Fibroblast of skin of left quadriceps (primary cell): ENCODE results near the gene PCGF1.
"Not testable (repeated sequence)": the region's sequence is repeated elsewhere in the genome, so short reads cannot be mapped to it uniquely, and the experiment has no call there.

Source experiments
- DNase-seq, 2 experiments: peaks; one replicate each; pipeline ENCODE4 v3.0.0-alpha.2; 2013; ENCODE audit warnings: low read depth in 2 of 2

The PCGF1 gene

GRCh38 chr2:74499267-74499939, 8.1 kb downstream of the PCGF1 start, which contains the start of gene LBX2:
Gene LBX2, minus strand, starts transcription at chr2:74499603. Its CDS starts 66 bp downstream, at chr2:74499537.
- DNase-seq = no peak

GRCh38 chr2:74498500-74499266, 8.8 kb downstream of the PCGF1 start:
- no peak for DNase-seq

- no peak for DNase-seq
Observed at GRCh38 chr2:74497777-74498499, 9.6 kb downstream of the PCGF1 start.

GRCh38 chr2:74496997-74497776, 10.3 kb downstream of the PCGF1 start:
- DNase-seq = no peak

GRCh38 chr2:74495440-74495839, 12.1 kb downstream of the PCGF1 start:
- DNase-seq = no peak

GRCh38 chr2:74493546-74493945, 13.9 kb downstream of the PCGF1 start:
- no peak for DNase-seq

- DNase-seq = no peak
Observed at GRCh38 chr2:74491648-74492544, 15.6 kb downstream of the PCGF1 start.

GRCh38 chr2:74489906-74490305, 17.6 kb downstream of the PCGF1 start:
- no peak for DNase-seq

- DNase-seq = no peak
Observed at GRCh38 chr2:74488643-74489481, 18.6 kb downstream of the PCGF1 start.

- DNase-seq = no peak
Observed at GRCh38 chr2:74486141-74486540, 21.4 kb downstream of the PCGF1 start.

GRCh38 chr2:74483675-74484164, 23.8 kb downstream of the PCGF1 start:
- DNase-seq = not testable (repeated sequence)

GRCh38 chr2:74482801-74483674, 24.5 kb downstream of the PCGF1 start, which contains the start of the genes CCDC142 and TTC31:
Gene CCDC142, minus strand, starts transcription at chr2:74482998. Its CDS starts 161 bp downstream, at chr2:74482837.
Gene TTC31, plus strand, starts transcription at chr2:74483081. Its CDS starts 15 bp downstream, at chr2:74483096.
- peak; percentile 88 to 90 for DNase-seq

GRCh38 chr2:74481961-74482800, 25.3 kb downstream of the PCGF1 start:
- DNase-seq = no peak

GRCh38 chr2:74481431-74481830, 26.1 kb downstream of the PCGF1 start:
- DNase-seq = no peak

GRCh38 chr2:74474899-74475298, 32.6 kb downstream of the PCGF1 start:
- no peak for DNase-seq

GRCh38 chr2:74474481-74474880, 33.0 kb downstream of the PCGF1 start:
- DNase-seq = no peak

GRCh38 chr2:74472945-74473258, 34.6 kb downstream of the PCGF1 start:
- no peak for DNase-seq
